ENCODE measurements around the gene MRPL58.

DNA sequence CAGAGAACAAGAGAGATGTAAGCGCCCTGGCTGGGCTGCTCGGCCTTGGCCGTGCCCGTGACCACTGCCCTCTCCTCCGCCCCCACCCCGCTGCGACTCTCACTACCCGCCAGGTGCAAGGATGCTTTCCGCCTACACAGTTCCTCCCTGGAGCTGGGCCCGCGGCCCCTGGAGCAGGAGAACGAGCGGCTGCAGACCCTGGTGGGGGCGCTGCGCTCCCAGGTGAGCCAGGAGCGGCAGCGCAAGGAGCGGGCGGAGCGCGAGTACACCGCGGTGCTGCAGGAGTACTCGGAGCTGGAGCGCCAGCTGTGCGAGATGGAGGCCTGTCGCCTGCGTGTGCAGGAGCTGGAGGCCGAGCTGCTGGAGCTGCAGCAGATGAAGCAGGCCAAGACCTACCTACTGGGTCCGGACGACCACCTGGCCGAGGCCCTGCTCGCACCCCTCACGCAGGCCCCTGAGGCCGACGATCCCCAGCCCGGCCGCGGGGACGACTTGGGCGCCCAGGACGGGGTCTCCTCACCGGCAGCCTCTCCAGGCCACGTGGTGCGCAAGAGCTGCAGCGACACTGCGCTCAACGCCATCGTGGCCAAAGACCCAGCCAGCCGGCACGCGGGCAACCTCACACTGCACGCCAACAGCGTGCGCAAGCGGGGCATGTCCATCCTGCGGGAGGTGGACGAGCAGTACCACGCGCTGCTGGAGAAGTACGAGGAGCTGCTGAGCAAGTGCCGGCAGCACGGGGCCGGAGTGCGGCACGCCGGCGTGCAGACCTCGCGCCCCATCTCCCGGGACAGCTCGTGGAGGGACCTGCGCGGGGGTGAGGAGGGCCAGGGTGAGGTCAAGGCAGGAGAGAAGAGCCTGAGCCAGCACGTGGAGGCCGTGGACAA is 9.2 kb upstream of the MRPL58 start:
- TF ChIP-seq, protein P1, sequence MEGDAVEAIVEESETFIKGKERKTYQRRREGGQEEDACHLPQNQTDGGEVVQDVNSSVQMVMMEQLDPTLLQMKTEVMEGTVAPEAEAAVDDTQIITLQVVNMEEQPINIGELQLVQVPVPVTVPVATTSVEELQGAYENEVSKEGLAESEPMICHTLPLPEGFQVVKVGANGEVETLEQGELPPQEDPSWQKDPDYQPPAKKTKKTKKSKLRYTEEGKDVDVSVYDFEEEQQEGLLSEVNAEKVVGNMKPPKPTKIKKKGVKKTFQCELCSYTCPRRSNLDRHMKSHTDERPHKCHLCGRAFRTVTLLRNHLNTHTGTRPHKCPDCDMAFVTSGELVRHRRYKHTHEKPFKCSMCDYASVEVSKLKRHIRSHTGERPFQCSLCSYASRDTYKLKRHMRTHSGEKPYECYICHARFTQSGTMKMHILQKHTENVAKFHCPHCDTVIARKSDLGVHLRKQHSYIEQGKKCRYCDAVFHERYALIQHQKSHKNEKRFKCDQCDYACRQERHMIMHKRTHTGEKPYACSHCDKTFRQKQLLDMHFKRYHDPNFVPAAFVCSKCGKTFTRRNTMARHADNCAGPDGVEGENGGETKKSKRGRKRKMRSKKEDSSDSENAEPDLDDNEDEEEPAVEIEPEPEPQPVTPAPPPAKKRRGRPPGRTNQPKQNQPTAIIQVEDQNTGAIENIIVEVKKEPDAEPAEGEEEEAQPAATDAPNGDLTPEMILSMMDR (IDR thresholded peaks at IDR 0.05), result no peak
- no peak for TF ChIP-seq POLR2A (IDR thresholded peaks at IDR 0.05)
